NCI-H2171 treated with DMSO at 0.1 percent for 48 hours (cell line): Measurements from ENCODE around the gene GALNT4.

ENCODE experiments used
- DNase-seq: peaks from one replicate; lab custom pipeline; 2025; lab: John Stamatoyannopoulos, UW

Gene GALNT4

GRCh38 chr12:89524541-89525304 lies at the start of gene GALNT4:
GALNT4 (minus strand) TSS chr12:89524796; CDS start chr12:89524549, 247 bp downstream.
- peak; percentile 13 for DNase-seq

- no peak for DNase-seq
Measured at GRCh38 chr12:89573051-89573810, 48.6 kb upstream of the GALNT4 start.

GRCh38 chr12:89571491-89572195 lies 47.0 kb upstream of the GALNT4 start:
- no peak for DNase-seq

DNA sequence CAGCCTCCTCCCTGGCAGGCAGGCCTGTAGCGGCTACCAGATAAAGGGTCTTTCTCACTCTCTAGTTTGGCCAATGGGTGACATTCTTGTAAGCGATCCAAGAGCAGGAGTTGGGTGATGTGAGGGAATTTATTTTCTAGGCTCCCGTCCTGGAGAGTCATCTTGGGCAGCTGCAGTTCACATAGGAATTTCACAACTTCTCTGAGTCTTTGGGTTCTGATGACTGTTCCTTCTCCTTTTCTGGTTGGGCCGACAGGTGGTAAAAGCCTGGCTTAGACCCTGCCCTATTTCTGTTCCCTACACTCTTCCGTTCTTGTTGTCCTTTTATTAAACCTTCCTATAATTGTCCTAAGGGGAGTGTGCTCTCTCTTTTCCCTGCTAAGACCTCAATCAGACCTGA lies 43.9 kb upstream of the GALNT4 start:
- DNase-seq = no peak

- no peak for DNase-seq
Measured at GRCh38 chr12:89567691-89568239, 43.2 kb upstream of the GALNT4 start.

GRCh38 chr12:89566615-89567014 lies 42.0 kb upstream of the GALNT4 start:
- no peak for DNase-seq

DNA sequence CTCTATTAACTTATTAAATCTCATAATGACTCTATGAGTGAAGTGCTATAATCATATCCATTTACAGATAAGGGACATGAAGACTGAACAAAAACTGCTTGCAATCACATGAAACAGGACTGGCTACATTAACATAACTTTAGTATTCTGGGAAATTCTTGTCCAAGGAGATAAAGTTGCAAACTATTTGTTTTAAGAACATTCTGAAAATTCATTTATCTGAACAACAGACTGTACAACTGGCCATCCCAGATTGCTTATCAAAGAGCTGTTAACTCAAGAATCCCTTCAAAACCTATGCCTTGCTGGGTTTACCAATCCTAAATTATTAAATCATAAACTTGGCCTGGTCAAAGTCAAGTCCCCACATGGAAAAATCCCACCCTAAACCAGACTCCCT lies 40.4 kb upstream of the GALNT4 start:
- DNase-seq = no peak

GRCh38 chr12:89559753-89560152 lies 35.2 kb upstream of the GALNT4 start:
- no peak for DNase-seq

DNA sequence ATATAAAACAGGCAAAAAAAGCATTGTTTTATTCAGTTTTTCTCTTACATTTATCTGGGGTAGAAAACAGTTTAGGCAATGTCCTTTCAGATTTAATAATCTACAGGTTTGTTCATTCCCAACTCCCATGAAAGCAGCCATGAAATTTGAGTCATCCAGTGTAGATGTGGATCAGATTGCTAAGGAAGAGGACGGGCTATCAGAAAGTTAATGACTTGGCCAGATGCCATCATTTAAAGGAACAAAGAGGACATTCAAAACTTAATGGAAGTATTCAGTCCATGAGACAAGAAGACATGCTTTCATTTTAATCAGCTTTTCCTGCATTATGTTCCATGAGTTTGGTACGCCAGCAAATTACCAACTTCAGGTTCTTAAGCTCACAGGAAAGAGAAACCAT lies 32.4 kb upstream of the GALNT4 start:
- DNase-seq = no peak

DNA sequence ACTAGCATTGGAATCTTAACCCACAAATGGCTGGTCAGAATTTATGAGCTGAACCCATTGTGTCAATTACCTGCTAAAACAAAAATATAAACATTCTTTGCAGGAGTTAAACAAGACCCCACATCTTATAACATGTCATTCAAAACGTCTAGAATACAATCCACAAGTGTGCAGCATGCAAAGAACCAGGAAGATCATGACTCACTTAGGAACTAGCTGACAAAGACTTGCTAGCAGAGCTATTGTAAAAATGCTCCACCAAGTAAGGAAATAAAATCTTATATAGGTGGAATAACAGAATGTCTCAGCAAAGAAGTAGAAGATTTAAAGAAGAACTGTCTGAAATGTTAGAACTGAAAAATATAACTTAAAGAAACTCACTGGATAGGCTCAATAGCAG lies 27.8 kb upstream of the GALNT4 start:
- no peak for DNase-seq

DNA sequence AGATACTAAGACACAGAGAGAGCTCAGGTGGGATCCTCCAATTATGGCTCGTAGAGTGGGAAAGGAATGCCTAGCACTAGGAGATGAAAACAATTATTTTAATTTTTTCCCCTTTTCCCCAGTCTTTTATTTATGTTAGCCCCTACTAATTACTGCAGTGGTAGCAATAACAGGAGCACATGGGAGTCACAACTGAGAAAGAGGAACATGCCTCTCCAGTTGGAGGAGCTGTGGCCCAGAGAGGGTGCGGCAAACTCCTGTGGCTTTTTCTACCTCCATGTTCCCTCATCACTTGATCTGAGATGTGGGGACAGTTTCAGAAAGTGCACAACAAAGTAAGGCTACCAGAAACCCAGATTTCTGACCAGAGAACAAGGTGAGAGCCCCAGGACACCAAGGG lies 27.2 kb upstream of the GALNT4 start:
- no peak for DNase-seq

- DNase-seq = no peak
Measured at GRCh38 chr12:89547101-89547500, 22.5 kb upstream of the GALNT4 start.

DNA sequence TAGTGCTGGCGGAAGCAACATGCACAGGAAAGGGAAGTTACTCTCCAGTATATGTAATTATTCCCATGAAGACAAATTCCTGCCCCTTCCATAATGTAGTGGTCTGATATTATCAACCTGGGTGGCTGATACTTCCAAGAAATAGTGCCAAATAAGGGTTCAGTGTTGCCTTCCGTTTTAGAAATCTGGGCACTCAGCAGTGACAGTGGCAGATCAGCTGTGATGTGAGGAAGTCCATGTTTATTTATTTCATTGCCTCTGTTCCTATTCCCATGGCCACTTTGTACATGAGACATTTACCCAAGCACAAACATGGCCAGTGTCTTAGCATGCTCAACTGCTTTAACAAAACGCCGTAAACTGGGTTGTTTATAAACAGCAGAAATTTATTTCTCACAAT lies 21.6 kb upstream of the GALNT4 start:
- no peak for DNase-seq

DNA sequence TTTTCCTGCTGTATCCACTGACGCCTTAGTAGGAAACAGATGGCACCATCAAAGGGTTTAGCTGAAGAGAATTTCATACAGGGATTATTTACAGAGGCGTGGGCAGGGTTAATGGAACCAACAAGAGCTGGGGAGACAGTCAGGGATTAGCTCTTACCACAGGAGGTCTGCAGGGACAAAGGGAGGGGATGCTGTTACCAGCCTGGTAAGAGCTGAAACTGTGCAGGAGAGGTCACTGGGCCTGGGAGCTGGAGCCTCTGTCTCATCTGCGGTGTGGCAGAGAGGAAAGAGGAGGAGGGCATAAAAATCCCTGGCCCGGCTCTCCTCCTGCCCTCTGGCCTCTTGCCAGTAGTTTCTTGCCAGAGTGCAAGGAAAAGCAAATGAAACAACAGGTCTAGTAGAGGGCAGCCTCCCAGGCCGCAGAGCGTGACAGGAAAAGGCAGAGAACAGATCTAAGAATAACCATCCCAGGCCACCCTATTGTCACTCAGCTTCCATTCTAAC lies 20.1 kb upstream of the GALNT4 start:
- peak; percentile 81 for DNase-seq

DNA sequence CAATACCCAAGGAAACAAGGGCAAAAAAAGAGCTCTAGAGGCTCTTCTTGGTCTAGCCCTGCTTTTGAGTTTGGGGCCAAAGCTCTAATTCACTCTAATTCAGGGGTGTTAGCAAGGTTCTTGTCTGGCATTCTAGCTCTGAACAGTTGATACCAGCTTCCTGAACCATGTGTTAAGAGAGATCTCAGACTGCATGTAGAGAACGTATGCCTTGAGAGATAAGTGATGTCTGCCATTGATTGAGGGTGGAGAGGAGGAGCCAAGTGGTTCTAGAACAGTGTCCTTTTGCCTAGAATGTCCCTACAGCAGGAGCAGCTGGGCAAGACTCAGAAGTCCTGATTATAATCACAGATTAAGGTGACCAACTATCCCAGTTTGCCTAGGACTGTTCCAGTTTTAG lies 19.4 kb upstream of the GALNT4 start:
- no peak for DNase-seq

DNA sequence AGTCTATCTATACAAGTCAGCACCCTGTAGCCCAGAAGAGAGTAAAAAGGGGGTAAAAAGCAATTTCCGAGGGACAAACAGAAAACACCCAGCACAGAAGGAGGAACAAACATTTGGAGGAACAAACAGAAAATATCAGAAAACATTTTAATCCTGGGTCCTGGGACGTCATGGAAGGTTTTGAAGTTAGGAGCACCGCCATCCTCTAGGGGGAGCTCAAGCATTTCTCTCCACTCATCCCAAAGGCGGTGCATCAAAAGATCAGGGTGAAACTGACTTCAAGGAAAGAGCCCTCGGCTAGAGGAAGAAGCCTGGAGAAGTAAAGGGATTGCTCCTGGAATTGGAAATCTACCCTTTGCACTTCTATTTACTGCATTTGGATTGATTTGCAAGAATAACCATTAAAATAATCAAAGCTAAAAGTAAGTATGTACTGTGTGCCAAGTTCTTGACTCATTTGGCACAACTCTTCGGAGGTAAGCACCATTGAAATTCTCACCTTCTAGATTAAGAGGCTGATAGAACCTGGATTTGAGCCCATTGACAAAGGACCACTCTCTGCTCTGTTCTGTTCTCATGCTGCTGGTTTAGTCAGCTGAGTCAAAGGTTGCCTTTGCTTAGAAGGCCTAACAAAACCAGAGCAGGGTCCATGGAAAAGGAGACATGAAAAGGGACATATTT lies 18.5 kb upstream of the GALNT4 start:
- DNase-seq = peak; percentile 73

DNA sequence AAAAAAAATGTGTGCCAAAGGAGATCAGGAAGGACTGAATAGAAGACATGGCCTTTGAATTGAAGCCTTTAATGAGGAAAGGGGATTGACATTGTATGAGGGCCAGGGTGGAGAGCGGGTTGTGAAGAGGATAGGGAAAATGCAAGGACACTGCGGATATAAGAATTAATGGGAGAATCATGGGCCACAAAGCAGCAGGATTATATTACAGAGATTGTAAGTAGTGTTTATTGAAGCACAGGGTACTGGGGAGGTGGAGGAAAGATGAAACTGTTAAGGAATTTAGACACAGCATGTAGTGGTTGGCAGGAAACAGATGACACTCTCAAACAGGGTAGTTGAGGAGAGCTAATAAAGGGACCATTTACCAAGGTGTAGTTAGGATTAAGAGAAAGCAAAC lies 17.6 kb upstream of the GALNT4 start:
- DNase-seq = no peak

DNA sequence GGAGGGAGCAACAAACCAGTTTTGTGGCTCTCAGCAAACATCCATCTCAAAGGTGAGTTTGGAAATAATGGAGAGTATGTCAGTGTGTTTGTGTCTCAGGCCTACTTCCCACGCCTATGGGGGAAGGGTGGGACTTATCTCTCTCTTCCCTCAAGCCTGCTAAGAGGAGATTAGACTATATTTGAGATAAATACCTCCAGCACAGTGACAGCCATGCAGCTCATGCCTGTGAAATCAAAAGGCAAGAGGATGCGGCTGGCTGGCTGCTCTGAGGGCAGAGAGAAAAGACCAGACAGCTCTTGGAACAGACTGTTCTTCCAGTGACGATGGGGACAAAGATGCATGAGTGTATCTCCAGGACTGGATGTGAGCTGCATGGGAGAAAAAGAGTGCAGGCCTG lies 16.0 kb upstream of the GALNT4 start:
- no peak for DNase-seq

GRCh38 chr12:89539426-89540223 lies 15.0 kb upstream of the GALNT4 start:
- no peak for DNase-seq

- DNase-seq = no peak
Measured at GRCh38 chr12:89538897-89539296, 14.3 kb upstream of the GALNT4 start.

DNA sequence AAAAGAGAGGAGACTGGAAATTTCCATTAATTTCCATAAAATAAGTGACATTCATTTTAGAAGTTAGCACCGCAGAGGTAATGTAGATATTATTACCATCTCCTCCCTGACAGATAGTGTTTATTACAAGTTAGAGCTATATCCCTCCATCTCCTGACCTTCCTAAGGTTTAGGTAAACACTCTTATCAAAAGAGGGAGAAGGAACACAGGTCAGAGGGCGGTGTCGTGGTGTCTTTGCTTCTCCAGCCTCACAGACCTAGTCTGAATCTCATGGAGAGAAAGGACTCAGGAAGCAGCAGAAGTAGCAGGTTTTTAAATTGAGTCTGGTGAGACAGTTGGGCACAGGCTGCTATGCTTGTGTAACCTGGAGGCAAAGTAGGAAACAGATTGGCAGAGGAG lies 12.8 kb upstream of the GALNT4 start:
- no peak for DNase-seq
